K562 (cell line): ENCODE measurements around the gene RSPH3. TPM values are rescaled to one million over a fixed set of nuclear protein-coding genes. Genes with fewer than 3 reads are reported as not detected.
A peak's percentile ranks its signal among the peaks of the same experiment; 100 is the strongest.

Experiments
- BCL6 ChIP-seq: fragments of 250-450 bp; sonication (Bioruptor Pico); IDR thresholded peaks from 2 replicates; pipeline ENCODE4 v1.4.0; 2020
- DIDO1 ChIP-seq: fragments of 450-650 bp; IDR thresholded peaks from 2 replicates; pipeline ENCODE4 v1.6.1; 2016; ENCODE audit warnings: low read depth, missing biosample characterization, missing genetic modification characterization
- E2F8 ChIP-seq: fragments of 450-650 bp; IDR thresholded peaks from 2 replicates; pipeline ENCODE4 v1.7.1; 2018; ENCODE audit warnings: mild to moderate bottlenecking, low read depth; ENCODE audit not compliant: partially characterized antibody
- KLF6 ChIP-seq: fragments of 250-450 bp; sonication (Bioruptor Pico); IDR thresholded peaks from 2 replicates; pipeline ENCODE4 v1.4.0; 2020; ENCODE audit warnings: mild to moderate bottlenecking, moderate library complexity, borderline replicate concordance
- MCM5 ChIP-seq: fragments of 450-650 bp; IDR thresholded peaks from 2 replicates; pipeline ENCODE4 v1.6.1; 2016; ENCODE audit warnings: low read depth
- NR2F6 ChIP-seq: fragments of 450-650 bp; formaldehyde crosslinking; IDR thresholded peaks from 2 replicates; pipeline ENCODE4 v1.4.0; 2020; ENCODE audit warnings: mild to moderate bottlenecking
- PML ChIP-seq: IDR thresholded peaks from 2 replicates; pipeline ENCODE4 v1.6.1; 2012; ENCODE audit warnings: low read length, inconsistent platforms
- PRDM10 ChIP-seq: fragments of 450-650 bp; IDR thresholded peaks from 2 replicates; pipeline ENCODE4 v1.6.1; 2018; ENCODE audit not compliant: partially characterized antibody
- REST ChIP-seq, 2 experiments: fragments of 450-650 bp; formaldehyde crosslinking in 1 of 2; IDR thresholded peaks; 2 replicates each; pipeline versions ENCODE4 v1.4.0 to v1.6.1; 2014 to 2020; ENCODE audit warnings: mild to moderate bottlenecking in 2 of 2, borderline replicate concordance in 1 of 2, low read depth in 1 of 2
- TAF7 ChIP-seq: fragments of 450-650 bp; IDR thresholded peaks from 2 replicates; pipeline ENCODE4 v1.6.1; 2016; ENCODE audit warnings: missing genetic modification characterization, missing compliant biosample characterization
- TCF3 ChIP-seq: sonication (generic); formaldehyde crosslinking; IDR thresholded peaks from 2 replicates; pipeline ENCODE4 v1.4.0; 2020; ENCODE audit warnings: mild to moderate bottlenecking, missing genetic modification reagents
- THRAP3 ChIP-seq: fragments of 450-650 bp; IDR thresholded peaks from 2 replicates; pipeline ENCODE4 v1.6.1; 2016; ENCODE audit warnings: mild to moderate bottlenecking, inconsistent platforms, borderline replicate concordance
- WHSC1 ChIP-seq: IDR thresholded peaks from one replicate; pipeline ENCODE4 v1.6.1; 2012; ENCODE audit warnings: low read length, control low read depth, inconsistent platforms
- polyA plus RNA-seq, 8 experiments: library from polyadenylated mRNA; depleted of rRNA in 4 of 8; stranded (reverse) in 5 of 8; unstranded in 3 of 8; fragments of >200 nt; fragmentation: Nextera tagmentation in 2 of 8; fragmentation: Illumina TruSeq in 1 of 8; extraction: Ambion mirVana in 2 of 8; extraction: Trizol in 1 of 8; gene quantifications; 2 replicates each; pipeline versions ENCODE4 v1.2.1 to v1.2.3, GENCODE V29; 2011 to 2014; ENCODE audit warnings: inconsistent platforms in 1 of 8, missing spikeins in 1 of 8
- total RNA-seq, 7 experiments: library from RNA; depleted of rRNA in 6 of 7; stranded (reverse); fragments of >200 nt in 6 of 7; fragmentation: Illumina TruSeq in 2 of 7; extraction: Trizol in 2 of 7; gene quantifications; 2 replicates each; pipeline versions ENCODE4 v1.2.1 to v1.2.3, GENCODE V29; 2011 to 2021; ENCODE audit warnings: low replicate concordance in 1 of 7

The RSPH3 gene
- total and polyA plus RNA-seq, 9 of the 15 experiments (the other 6 are each of a cell fraction or from before 2014, with no cell fraction given): 0.52 to 2.9 (median 1.5) TPM

- peak; percentile 65 for TF ChIP-seq REST (IDR thresholded peaks at IDR 0.05; ENCODE audit: borderline replicate concordance)
- TF ChIP-seq REST (CRISPR knock-in tag; IDR thresholded peaks at IDR 0.05; ENCODE audit: low read depth): peak; percentile 73; the same call in 1 of the 2 replicates
- TF ChIP-seq TCF3 (CRISPR knock-in tag): no peak; the same call in 1 of the 2 replicates
- peak; percentile 92 for TF ChIP-seq PML
- TF ChIP-seq BCL6 (CRISPR knock-in tag): no peak
- peak; percentile 99 for TF ChIP-seq E2F8
- peak; percentile 17 for TF ChIP-seq PRDM10
- peak; percentile 84 for TF ChIP-seq TAF7
- TF ChIP-seq THRAP3: no peak; the same call in 1 of the 2 replicates
- no peak for TF ChIP-seq DIDO1
- TF ChIP-seq MCM5: no peak
- no peak for TF ChIP-seq WHSC1
- TF ChIP-seq KLF6 (CRISPR knock-in tag): peak; percentile 76; the same call in 1 of the 2 replicates
- peak; percentile 81; the same call in 1 of the 2 replicates for TF ChIP-seq NR2F6 (CRISPR knock-in tag)
Measured at GRCh38 chr6:158999666-159000403, at the start of gene RSPH3 (continued).
